ENCODE data around the gene TNFRSF9. TPM values are rescaled to one million over a fixed set of nuclear protein-coding genes. Genes with fewer than 3 reads are reported as not detected.

TNFRSF9 gene
- total and polyA plus RNA-seq, 2 of the 8 experiments (the other 6 are each of a cell fraction or from before 2014, with no cell fraction given): not detected

GRCh38 chr1:7898962-7899361 lies 41.7 kb downstream of the TNFRSF9 start (continued):
- TF ChIP-seq ATF2 (IDR thresholded peaks at IDR 0.05; ENCODE audit: low read length) (no peak), GTF2F1 (IDR thresholded peaks at IDR 0.05; ENCODE audit: borderline replicate concordance, low read depth, low read length) (no peak), POLR2A (IDR thresholded peaks at IDR 0.05; ENCODE audit: control extremely low read depth in 1 of 2, low read depth in 2 of 2, low read length in 2 of 2) (no peak), POLR2AphosphoS5 (IDR thresholded peaks at IDR 0.05; ENCODE audit: low read depth, low read length) (no peak), TAF7 (optimal IDR thresholded peaks at IDR 0.05; ENCODE audit: borderline replicate concordance, low read depth, low read length) (no peak), SRF (IDR thresholded peaks at IDR 0.05; ENCODE audit: low read depth, low read length) (no peak), ASH2L (IDR thresholded peaks at IDR 0.05; ENCODE audit: low read length) (no peak)

Data from H1 (cell line).